Cardiac muscle cell (in vitro differentiated cells and primary cell): Measurements from ENCODE around the gene SAT1. TPM values are rescaled to one million over a fixed set of nuclear protein-coding genes. Genes with fewer than 3 reads are reported as not detected.

Experiments
- DNase-seq, 2 donors: peaks; one replicate each; pipeline versions ENCODE4 v3.0.0 to v3.0.0-alpha.2; 2010 to 2017; ENCODE audit warnings: low read depth in 1 of 2, low spot score in 1 of 2
- H3K27ac ChIP-seq: fragments of 200-600 bp; sonication (generic); 2 replicates; pipeline ENCODE4 v1.5.1; 2016
- H3K27me3 ChIP-seq: fragments of 200-600 bp; sonication (generic); 2 replicates; pipeline ENCODE4 v1.6.0; 2016; ENCODE audit warnings: control low read depth
- H3K36me3 ChIP-seq: fragments of 200-600 bp; sonication (generic); 2 replicates; pipeline ENCODE4 v1.5.1; 2016; ENCODE audit warnings: control low read depth
- H3K4me1 ChIP-seq: fragments of 200-600 bp; sonication (generic); 2 replicates; pipeline ENCODE4 v1.8.1; 2017; ENCODE audit warnings: low read depth, mild to moderate bottlenecking, mixed run types
- H3K4me3 ChIP-seq: fragments of 200-600 bp; sonication (generic); 2 replicates; pipeline ENCODE4 v1.5.1; 2016; ENCODE audit warnings: mild to moderate bottlenecking
- H3K9me3 ChIP-seq: fragments of 200-600 bp; sonication (generic); 2 replicates; pipeline ENCODE4 v1.5.1; 2017; ENCODE audit warnings: low read depth, mild to moderate bottlenecking, control low read depth
- polyA plus RNA-seq: library from polyadenylated mRNA; unstranded; fragments of >200 nt; fragmentation: Nextera tagmentation; extraction: Ambion mirVana; gene quantifications from 2 replicates; pipeline ENCODE4 v1.2.1, GENCODE V29; 2016
- total RNA-seq: library from RNA; depleted of rRNA; stranded (reverse); fragments of >200 nt; gene quantifications from 2 replicates; pipeline ENCODE4 v1.2.3, GENCODE V29; 2016
- TF ChIP-seq, protein P1 (sequence below): IDR thresholded peaks from 2 replicates; pipeline ENCODE4 v1.5.1; 2012; ENCODE audit warnings: low read depth, mild to moderate bottlenecking, low read length

Gene SAT1
- total and polyA plus RNA-seq, 2 experiments from 2014 or later = 127 to 238 TPM

DNA sequence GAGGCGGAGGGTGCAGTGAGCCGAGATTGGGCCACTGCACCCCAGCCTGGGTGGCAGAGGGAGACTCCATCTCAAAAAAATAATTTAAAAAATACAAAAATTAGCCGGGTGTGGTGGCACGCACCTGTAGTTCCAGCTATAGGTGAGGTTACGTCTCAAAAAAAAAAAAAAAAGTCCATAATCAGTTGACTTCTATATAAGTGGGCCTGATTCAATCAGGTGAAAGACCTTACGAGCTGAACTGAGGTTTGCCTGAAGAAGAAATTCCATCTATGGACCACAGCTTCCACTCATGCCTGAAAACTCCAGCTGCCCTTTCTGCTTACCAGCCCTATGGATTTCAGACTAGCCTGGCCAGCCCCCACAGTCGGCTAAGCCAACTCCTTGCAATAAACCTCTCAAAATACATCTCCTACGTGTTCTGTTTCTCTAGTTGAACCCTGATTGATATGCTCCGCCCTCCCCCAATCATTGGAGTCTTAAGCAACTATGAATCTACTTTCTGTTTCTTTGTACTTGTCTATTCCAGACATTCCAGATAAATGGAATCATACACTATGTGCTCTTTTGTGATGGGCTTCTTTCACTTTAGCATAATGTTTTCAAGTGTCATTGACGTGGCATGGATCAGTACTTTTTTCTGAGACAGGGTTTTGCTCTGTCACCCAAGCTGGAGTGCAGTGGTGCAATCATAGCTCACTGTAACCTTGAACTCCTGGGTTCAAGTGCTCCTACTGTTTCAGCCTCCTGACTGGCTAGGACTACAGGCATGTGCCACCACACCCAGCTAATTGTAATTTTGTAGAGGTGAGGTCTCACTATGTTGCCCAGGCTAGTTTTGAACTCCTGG is 36.6 kb downstream of the SAT1 start:
- Histone ChIP-seq H3K27ac (no peak overlapping the region), H3K4me1 (no peaks in the 10 kb centered on the region), H3K27me3 (no peaks in the 10 kb centered on the region), H3K4me3 (no peak overlapping the region), H3K36me3 (no peaks in the 10 kb centered on the region), H3K9me3 (no peaks in the 10 kb centered on the region)
- TF ChIP-seq, protein P1, sequence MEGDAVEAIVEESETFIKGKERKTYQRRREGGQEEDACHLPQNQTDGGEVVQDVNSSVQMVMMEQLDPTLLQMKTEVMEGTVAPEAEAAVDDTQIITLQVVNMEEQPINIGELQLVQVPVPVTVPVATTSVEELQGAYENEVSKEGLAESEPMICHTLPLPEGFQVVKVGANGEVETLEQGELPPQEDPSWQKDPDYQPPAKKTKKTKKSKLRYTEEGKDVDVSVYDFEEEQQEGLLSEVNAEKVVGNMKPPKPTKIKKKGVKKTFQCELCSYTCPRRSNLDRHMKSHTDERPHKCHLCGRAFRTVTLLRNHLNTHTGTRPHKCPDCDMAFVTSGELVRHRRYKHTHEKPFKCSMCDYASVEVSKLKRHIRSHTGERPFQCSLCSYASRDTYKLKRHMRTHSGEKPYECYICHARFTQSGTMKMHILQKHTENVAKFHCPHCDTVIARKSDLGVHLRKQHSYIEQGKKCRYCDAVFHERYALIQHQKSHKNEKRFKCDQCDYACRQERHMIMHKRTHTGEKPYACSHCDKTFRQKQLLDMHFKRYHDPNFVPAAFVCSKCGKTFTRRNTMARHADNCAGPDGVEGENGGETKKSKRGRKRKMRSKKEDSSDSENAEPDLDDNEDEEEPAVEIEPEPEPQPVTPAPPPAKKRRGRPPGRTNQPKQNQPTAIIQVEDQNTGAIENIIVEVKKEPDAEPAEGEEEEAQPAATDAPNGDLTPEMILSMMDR = no peak
- peak in 1 of 2 donors; percentile 21 for DNase-seq

GRCh38 chrX:23820235-23820782 is 37.3 kb downstream of the SAT1 start:
- H3K4me3 ChIP-seq = no peak overlapping the region
- TF ChIP-seq, protein P1 = no peak
- no peaks in the 10 kb centered on the region for H3K4me1 ChIP-seq
- DNase-seq = peak in 1 of 2 donors; percentile 42
- no peaks in the 10 kb centered on the region for H3K9me3 ChIP-seq
- no peak overlapping the region for H3K27ac ChIP-seq
- H3K36me3 ChIP-seq = no peaks in the 10 kb centered on the region
- no peaks in the 10 kb centered on the region for H3K27me3 ChIP-seq

- Histone ChIP-seq H3K27me3 (no peaks in the 10 kb centered on the region), H3K36me3 (no peaks in the 10 kb centered on the region), H3K27ac (no peak overlapping the region), H3K4me1 (no peaks in the 10 kb centered on the region), H3K9me3 (no peaks in the 10 kb centered on the region), H3K4me3 (no peak overlapping the region)
- DNase-seq = no peak
- TF ChIP-seq, protein P1 = no peak
Measured at GRCh38 chrX:23821847-23822246, 38.9 kb downstream of the SAT1 start.

GRCh38 chrX:23822397-23822796 is 39.4 kb downstream of the SAT1 start:
- TF ChIP-seq, protein P1 = no peak

GRCh38 chrX:23822841-23823240 is 39.9 kb downstream of the SAT1 start:
- TF ChIP-seq, protein P1 = no peak
- Histone ChIP-seq H3K4me1 (no peaks in the 10 kb centered on the region), H3K27me3 (no peaks in the 10 kb centered on the region), H3K9me3 (no peaks in the 10 kb centered on the region), H3K27ac (no peak overlapping the region), H3K36me3 (no peaks in the 10 kb centered on the region), H3K4me3 (no peak overlapping the region)
- DNase-seq = no peak

More at GRCh38 chrX:23822397-23822796, 39.4 kb downstream of the SAT1 start:
- Histone ChIP-seq H3K36me3 (no peaks in the 10 kb centered on the region), H3K27me3 (no peaks in the 10 kb centered on the region), H3K9me3 (no peaks in the 10 kb centered on the region), H3K4me1 (no peaks in the 10 kb centered on the region), H3K4me3 (no peak overlapping the region), H3K27ac (no peak overlapping the region)
- DNase-seq = no peak
